NCI-H187 treated with DMSO at 0.1 percent for 48 hours (cell line): Measurements from ENCODE around the gene LCN1.

Experiments used
- DNase-seq: peaks from one replicate; lab custom pipeline; 2025; lab: John Stamatoyannopoulos, UW

LCN1 gene

GRCh38 chr9:135568026-135568425, 46.8 kb downstream of the LCN1 start:
- no peak for DNase-seq

GRCh38 chr9:135570456-135570855, 49.2 kb downstream of the LCN1 start:
- no peak for DNase-seq

- DNase-seq: no peak
These were observed 51.0 kb downstream of the LCN1 start for GRCh38 chr9:135572233-135572632.

GRCh38 chr9:135573124-135573523, 51.9 kb downstream of the LCN1 start:
- no peak for DNase-seq

- DNase-seq: no peak
These were observed 53.1 kb downstream of the LCN1 start for GRCh38 chr9:135574331-135574730.

GRCh38 chr9:135574943-135575342, 53.7 kb downstream of the LCN1 start:
- no peak for DNase-seq
